SK-N-SH (cell line): Measurements from ENCODE around the gene DAB1. TPM values are rescaled to one million over a fixed set of nuclear protein-coding genes. Genes with fewer than 3 reads are reported as not detected.

ENCODE experiments used
- CTCF ChIA-PET: fragments of 300-600, 350-600 bp; formaldehyde crosslinking; extraction: SDS; loops from one replicate; lab custom pipeline; 2021; lab: Yijun Ruan, JAX
- POLR2A ChIA-PET: fragments of 350-600 bp; sonication (Branson Sonifier 250); formaldehyde crosslinking; extraction: SDS; loops from one replicate; lab custom pipeline; 2020; ENCODE audit warnings: antibody characterized with exemption, inconsistent platforms; lab: Yijun Ruan, JAX
- DNase-seq: peaks from one replicate; pipeline ENCODE4 v3.0.0; 2012
- H2AFZ ChIP-seq: fragments of 200-600 bp; sonication (generic); 2 replicates; pipeline ENCODE4 v1.8.1; 2016; ENCODE audit warnings: antibody characterized with exemption, mild to moderate bottlenecking, low read depth
- H3F3A ChIP-seq: fragments of 200-600 bp; sonication (generic); replicated peaks from 2 replicates; pipeline ENCODE3; 2016; ENCODE audit warnings: antibody characterized with exemption, mild to moderate bottlenecking; ENCODE audit not compliant: insufficient read depth
- H3K27ac ChIP-seq, 2 experiments: fragments of 200-500 bp in 1 of 2; fragments of 200-600 bp in 1 of 2; sonication (Bioruptor generic) in 1 of 2; sonication (generic), shearing (Covaris generic) in 1 of 2; 2 replicates each; pipeline versions ENCODE4 v1.5.1 to v1.6.1; 2014 to 2016; ENCODE audit warnings: low read depth in 2 of 2, inconsistent platforms in 1 of 2, low read length in 1 of 2, mild to moderate bottlenecking in 1 of 2, mixed read lengths in 1 of 2
- H3K27me3 ChIP-seq: fragments of 200-600 bp; sonication (generic), shearing (Covaris generic); 2 replicates; pipeline ENCODE4 v1.6.1; 2016; ENCODE audit warnings: mixed run types; ENCODE audit not compliant: insufficient read depth
- H3K36me3 ChIP-seq, 2 experiments: fragments of 200-500 bp in 1 of 2; fragments of 200-600 bp in 1 of 2; sonication (Bioruptor generic) in 1 of 2; sonication (generic) in 1 of 2; replicated peaks in 1 of 2; 2 replicates each; pipeline versions ENCODE3 to v1.5.1; 2014 to 2016; ENCODE audit warnings: low read length in 1 of 2, mild to moderate bottlenecking in 1 of 2; ENCODE audit not compliant: insufficient read depth in 2 of 2, control insufficient read depth in 1 of 2
- H3K4me1 ChIP-seq, 2 experiments: fragments of 200-500 bp in 1 of 2; fragments of 200-600 bp in 1 of 2; sonication (Bioruptor generic) in 1 of 2; sonication (generic), shearing (Covaris generic) in 1 of 2; 2 replicates each; pipeline versions ENCODE4 v1.5.1 to v1.6.1; 2014 to 2016; ENCODE audit warnings: low read depth in 1 of 2, low read length in 1 of 2, mixed run types in 1 of 2; ENCODE audit not compliant: insufficient read depth in 2 of 2, control insufficient read depth in 1 of 2
- H3K4me2 ChIP-seq: fragments of 200-600 bp; sonication (generic), shearing (Covaris generic); 2 replicates; pipeline ENCODE4 v1.6.1; 2017; ENCODE audit warnings: mixed run types
- H3K4me3 ChIP-seq, 2 experiments: fragments of 200-500 bp in 1 of 2; fragments of 200-600 bp in 1 of 2; sonication (Bioruptor generic) in 1 of 2; sonication (generic), shearing (Covaris generic) in 1 of 2; 2 replicates each; pipeline versions ENCODE4 v1.5.1 to v1.8.1; 2014 to 2016; ENCODE audit warnings: low read depth in 2 of 2, inconsistent platforms in 1 of 2, low read length in 1 of 2, mild to moderate bottlenecking in 1 of 2, mixed read lengths in 1 of 2, moderate library complexity in 1 of 2
- H3K79me2 ChIP-seq: fragments of 200-600 bp; sonication (generic); 2 replicates; pipeline ENCODE4 v1.8.1; 2017; ENCODE audit warnings: mild to moderate bottlenecking; ENCODE audit not compliant: insufficient read depth
- H3K9ac ChIP-seq: fragments of 200-600 bp; sonication (generic); 2 replicates; pipeline ENCODE4 v1.6.1; 2017; ENCODE audit warnings: mixed run types
- H3K9me2 ChIP-seq: fragments of 200-600 bp; sonication (generic); 2 replicates; pipeline ENCODE4 v1.6.1; 2017; ENCODE audit warnings: mixed run types
- H3K9me3 ChIP-seq: fragments of 200-600 bp; sonication (generic); 2 replicates; pipeline ENCODE4 v1.6.1; 2017; ENCODE audit warnings: mixed run types, mild to moderate bottlenecking, moderate library complexity
- H4K20me1 ChIP-seq: fragments of 200-600 bp; sonication (generic); 2 replicates; pipeline ENCODE4 v1.6.1; 2017; ENCODE audit warnings: mild to moderate bottlenecking, mixed run types; ENCODE audit not compliant: insufficient read depth
- CHD2 ChIP-seq: fragments of 150-350 bp; IDR thresholded peaks from 2 replicates; pipeline ENCODE4 v1.6.1; 2018; ENCODE audit warnings: low read length; ENCODE audit not compliant: partially characterized antibody
- EP300 ChIP-seq, 2 experiments: IDR thresholded peaks; 2 replicates each; pipeline versions ENCODE4 v1.4.0 to v1.6.1; 2012; ENCODE audit warnings: borderline replicate concordance in 1 of 2, low read depth in 1 of 2, low read length in 1 of 2
- FOSL2 ChIP-seq: IDR thresholded peaks from 2 replicates; pipeline ENCODE4 v1.4.0; 2012; ENCODE audit warnings: low read depth, mild to moderate bottlenecking, moderate library complexity, borderline replicate concordance
- FOXM1 ChIP-seq: IDR thresholded peaks from 2 replicates; pipeline ENCODE4 v1.4.0; 2012; ENCODE audit warnings: low read depth, mild to moderate bottlenecking
- GABPA ChIP-seq: IDR thresholded peaks from 2 replicates; pipeline ENCODE4 v1.4.0; 2012; ENCODE audit warnings: low read depth, mild to moderate bottlenecking
- GATA2 ChIP-seq: sonication (generic); formaldehyde crosslinking; IDR thresholded peaks from 2 replicates; pipeline ENCODE4 v1.5.0; 2020; ENCODE audit warnings: mild to moderate bottlenecking, missing genetic modification reagents
- MEF2A ChIP-seq: IDR thresholded peaks from 2 replicates; pipeline ENCODE4 v1.4.0; 2012; ENCODE audit warnings: low read depth, borderline replicate concordance
- NFIC ChIP-seq: IDR thresholded peaks from 2 replicates; pipeline ENCODE4 v1.4.0; 2012; ENCODE audit warnings: borderline replicate concordance
- RFX5 ChIP-seq: IDR thresholded peaks from 2 replicates; pipeline ENCODE4 v1.6.1; 2012; ENCODE audit warnings: mild to moderate bottlenecking, improper control_type of control experiment, low read length
- TCF12 ChIP-seq: IDR thresholded peaks from 2 replicates; pipeline ENCODE4 v1.4.0; 2012
- TEAD4 ChIP-seq: IDR thresholded peaks from 2 replicates; pipeline ENCODE4 v1.4.0; 2012; ENCODE audit warnings: mild to moderate bottlenecking, borderline replicate concordance; ENCODE audit not compliant: insufficient read depth
- YY1 ChIP-seq: IDR thresholded peaks from 2 replicates; pipeline ENCODE4 v1.4.0; 2012; ENCODE audit warnings: low read depth, mild to moderate bottlenecking
- WGBS: methylation state at CpG from one replicate; pipeline ENCODE4 v1.1.6; 2017; ENCODE audit warnings: low lambda C conversion rate; 5-methylcytosine and 5-hydroxymethylcytosine counted together
- polyA plus RNA-seq, 3 experiments: library from polyadenylated mRNA; depleted of rRNA; stranded (reverse); fragments of >200 nt; gene quantifications; 2 replicates each; pipeline ENCODE4 v1.2.3, GENCODE V29; 2012
- TF ChIP-seq, protein P1 (sequence below): fragments of 150-350 bp; IDR thresholded peaks from 2 replicates; pipeline ENCODE4 v1.6.1; 2016; ENCODE audit warnings: mild to moderate bottlenecking, low read depth, low read length
- TF ChIP-seq, protein P2 (sequence below): IDR thresholded peaks from 2 replicates; pipeline ENCODE4 v1.4.0; 2012; ENCODE audit warnings: low read depth
- TF ChIP-seq, protein P3 (sequence below): IDR thresholded peaks from 2 replicates; pipeline ENCODE4 v1.4.0; 2012; ENCODE audit warnings: low read depth, borderline replicate concordance
- TF ChIP-seq, protein P4 (sequence below): fragments of 200-600 bp; sonication (generic); IDR thresholded peaks from 2 replicates; pipeline ENCODE4 v1.6.1; 2017; ENCODE audit warnings: antibody characterized with exemption, mild to moderate bottlenecking, moderate library complexity

Gene DAB1
- polyA plus RNA-seq, 1 of the 3 experiments (the other 2 are of a cell fraction), result 2.9 TPM

DNA sequence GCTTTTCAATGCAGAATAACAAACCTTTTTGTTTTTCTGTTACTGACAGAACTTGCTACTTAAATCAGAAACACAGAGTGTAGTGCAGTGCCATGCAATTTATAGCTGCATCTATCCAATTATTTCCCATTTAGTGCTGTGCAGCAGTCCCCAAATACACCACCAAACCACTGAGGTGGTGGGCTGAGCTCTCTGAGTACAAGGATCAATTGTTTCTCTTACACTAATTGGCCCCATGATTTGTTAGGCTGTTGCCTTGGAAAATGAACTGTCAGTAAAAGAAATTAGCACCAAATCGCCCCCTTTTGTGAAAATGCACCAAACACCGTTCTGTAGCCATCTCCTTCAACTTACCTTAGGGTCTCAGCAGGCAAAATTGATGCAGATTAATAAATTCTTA is 339.2 kb downstream of the DAB1 start:
- H3K4me2 ChIP-seq, result no peak overlapping the region
- H3K79me2 ChIP-seq, result no peaks in the 10 kb centered on the region
- H3K4me3 ChIP-seq, result no peak overlapping the region
- TF ChIP-seq MEF2A (no peak), TCF12 (no peak), NFIC (no peak), YY1 (no peak), RFX5 (no peak), GATA2 (no peak)
- TF ChIP-seq, protein P1, sequence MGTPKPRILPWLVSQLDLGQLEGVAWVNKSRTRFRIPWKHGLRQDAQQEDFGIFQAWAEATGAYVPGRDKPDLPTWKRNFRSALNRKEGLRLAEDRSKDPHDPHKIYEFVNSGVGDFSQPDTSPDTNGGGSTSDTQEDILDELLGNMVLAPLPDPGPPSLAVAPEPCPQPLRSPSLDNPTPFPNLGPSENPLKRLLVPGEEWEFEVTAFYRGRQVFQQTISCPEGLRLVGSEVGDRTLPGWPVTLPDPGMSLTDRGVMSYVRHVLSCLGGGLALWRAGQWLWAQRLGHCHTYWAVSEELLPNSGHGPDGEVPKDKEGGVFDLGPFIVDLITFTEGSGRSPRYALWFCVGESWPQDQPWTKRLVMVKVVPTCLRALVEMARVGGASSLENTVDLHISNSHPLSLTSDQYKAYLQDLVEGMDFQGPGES, result no peak
- TF ChIP-seq, protein P2, sequence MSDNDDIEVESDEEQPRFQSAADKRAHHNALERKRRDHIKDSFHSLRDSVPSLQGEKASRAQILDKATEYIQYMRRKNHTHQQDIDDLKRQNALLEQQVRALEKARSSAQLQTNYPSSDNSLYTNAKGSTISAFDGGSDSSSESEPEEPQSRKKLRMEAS, result no peak
- CTCF ChIA-PET, result interaction anchor here (0.8 to 1.2 kb wide), 2 partner anchors 12 to 291 kb away, joined by 3 read pairs; no protein-coding TSS in a partner anchor
- no peaks in the 10 kb centered on the region for H4K20me1 ChIP-seq
- H3K27me3 ChIP-seq, result no peaks in the 10 kb centered on the region
- no peaks in the 10 kb centered on the region for H3K4me1 ChIP-seq
- H2AFZ ChIP-seq, result no peak overlapping the region
- no peaks in the 10 kb centered on the region for H3K9me2 ChIP-seq
- WGBS, result 90% methylated on average over 2 of the region's 2 CpGs
- no peak overlapping the region for H3K27ac ChIP-seq
- H3K9me3 ChIP-seq, result no peaks in the 10 kb centered on the region
- H3K36me3 ChIP-seq, result no peaks in the 10 kb centered on the region
- no peak for DNase-seq
- H3F3A ChIP-seq, result no peaks in the 10 kb centered on the region
- no peak overlapping the region for H3K9ac ChIP-seq
- POLR2A ChIA-PET, result no interaction called here

DNA sequence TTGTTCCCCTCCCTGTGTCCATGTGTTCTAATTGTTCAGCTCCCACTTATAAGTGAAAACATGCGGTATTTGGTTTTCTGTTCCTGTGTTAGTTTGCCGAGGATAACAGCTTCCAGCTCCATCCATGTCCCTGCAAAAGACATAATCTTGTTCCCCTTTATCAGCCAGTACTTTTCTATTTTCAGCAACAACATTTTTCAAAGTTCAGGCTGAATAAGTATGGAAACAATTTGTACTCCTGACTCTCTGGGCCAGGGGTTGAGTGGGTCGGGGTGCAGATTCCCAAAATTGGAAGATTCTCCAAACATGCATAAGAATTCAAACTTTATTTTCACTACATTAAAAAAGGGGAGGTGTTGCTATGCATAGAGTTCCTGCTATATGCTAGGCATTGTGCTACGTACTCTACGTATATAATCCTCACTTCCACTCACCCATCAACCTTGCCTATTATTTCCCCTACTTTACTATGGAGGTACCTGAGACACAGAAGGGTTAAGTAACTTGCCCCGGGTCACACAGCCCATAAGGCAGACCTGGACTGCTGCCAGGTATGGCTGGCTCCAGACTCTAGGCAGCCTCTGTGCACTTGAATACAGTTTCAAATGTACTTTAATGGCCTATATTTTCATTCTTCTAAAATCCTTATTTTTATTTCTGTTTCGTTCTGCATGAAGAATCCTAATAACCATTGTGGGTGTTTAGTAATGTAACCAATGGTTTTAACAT is 341.0 kb downstream of the DAB1 start:
- DNase-seq, result no peak
- Histone ChIP-seq H3K27me3 (no peaks in the 10 kb centered on the region), H3K9ac (no peak overlapping the region), H3K4me2 (no peak overlapping the region), H3K79me2 (no peaks in the 10 kb centered on the region), H3F3A (no peaks in the 10 kb centered on the region), H3K4me1 (no peaks in the 10 kb centered on the region), H3K9me2 (no peaks in the 10 kb centered on the region), H3K4me3 (no peak overlapping the region), H2AFZ (no peak overlapping the region), H3K9me3 (no peaks in the 10 kb centered on the region), H3K36me3 (no peaks in the 10 kb centered on the region), H3K27ac (no peak overlapping the region), H4K20me1 (no peaks in the 10 kb centered on the region)
- ChIA-PET POLR2A (no interaction called here), CTCF (no interaction called here)
- 72% methylated on average over 7 of the region's 7 CpGs for WGBS
- TF ChIP-seq GABPA, result no peak
- no peak for TF ChIP-seq EP300 (IDR thresholded peaks at IDR 0.05; ENCODE audit: borderline replicate concordance in 1 of 2, low read depth in 1 of 2, low read length in 1 of 2)
- TF ChIP-seq FOXM1, result no peak
- no peak for TF ChIP-seq FOSL2
- no peak for TF ChIP-seq TEAD4
- TF ChIP-seq, protein P3, sequence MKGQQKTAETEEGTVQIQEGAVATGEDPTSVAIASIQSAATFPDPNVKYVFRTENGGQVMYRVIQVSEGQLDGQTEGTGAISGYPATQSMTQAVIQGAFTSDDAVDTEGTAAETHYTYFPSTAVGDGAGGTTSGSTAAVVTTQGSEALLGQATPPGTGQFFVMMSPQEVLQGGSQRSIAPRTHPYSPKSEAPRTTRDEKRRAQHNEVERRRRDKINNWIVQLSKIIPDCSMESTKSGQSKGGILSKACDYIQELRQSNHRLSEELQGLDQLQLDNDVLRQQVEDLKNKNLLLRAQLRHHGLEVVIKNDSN, result no peak
- no peak for TF ChIP-seq CHD2
- TF ChIP-seq RFX5, result no peak
- TF ChIP-seq, protein P4, sequence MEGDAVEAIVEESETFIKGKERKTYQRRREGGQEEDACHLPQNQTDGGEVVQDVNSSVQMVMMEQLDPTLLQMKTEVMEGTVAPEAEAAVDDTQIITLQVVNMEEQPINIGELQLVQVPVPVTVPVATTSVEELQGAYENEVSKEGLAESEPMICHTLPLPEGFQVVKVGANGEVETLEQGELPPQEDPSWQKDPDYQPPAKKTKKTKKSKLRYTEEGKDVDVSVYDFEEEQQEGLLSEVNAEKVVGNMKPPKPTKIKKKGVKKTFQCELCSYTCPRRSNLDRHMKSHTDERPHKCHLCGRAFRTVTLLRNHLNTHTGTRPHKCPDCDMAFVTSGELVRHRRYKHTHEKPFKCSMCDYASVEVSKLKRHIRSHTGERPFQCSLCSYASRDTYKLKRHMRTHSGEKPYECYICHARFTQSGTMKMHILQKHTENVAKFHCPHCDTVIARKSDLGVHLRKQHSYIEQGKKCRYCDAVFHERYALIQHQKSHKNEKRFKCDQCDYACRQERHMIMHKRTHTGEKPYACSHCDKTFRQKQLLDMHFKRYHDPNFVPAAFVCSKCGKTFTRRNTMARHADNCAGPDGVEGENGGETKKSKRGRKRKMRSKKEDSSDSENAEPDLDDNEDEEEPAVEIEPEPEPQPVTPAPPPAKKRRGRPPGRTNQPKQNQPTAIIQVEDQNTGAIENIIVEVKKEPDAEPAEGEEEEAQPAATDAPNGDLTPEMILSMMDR, result no peak
- TF ChIP-seq GATA2, result no peak
